Middle frontal gyrus (tissue), 1 donor: ENCODE data around the gene ADGRB3.

Experiments
- DNase-seq: peaks from one replicate; pipeline ENCODE4 v3.0.0-alpha.2; 2015; ENCODE audit warnings: low spot score; ENCODE audit errors: extremely low spot score

ADGRB3 gene

GRCh38 chr6:68701159-68701558 is 66.1 kb downstream of the ADGRB3 start:
- no peak for DNase-seq

- no peak for DNase-seq
Measured at GRCh38 chr6:68704485-68704884, 69.4 kb downstream of the ADGRB3 start.

GRCh38 chr6:68709091-68709490 is 74.0 kb downstream of the ADGRB3 start:
- DNase-seq, result no peak

GRCh38 chr6:68709882-68710281 is 74.8 kb downstream of the ADGRB3 start:
- no peak for DNase-seq

- DNase-seq, result no peak
Measured at GRCh38 chr6:68710496-68710895, 75.4 kb downstream of the ADGRB3 start.

- no peak for DNase-seq
Measured at GRCh38 chr6:68710916-68711315, 75.8 kb downstream of the ADGRB3 start.

GRCh38 chr6:68711386-68712000 is 76.4 kb downstream of the ADGRB3 start:
- no peak for DNase-seq

- DNase-seq, result no peak
Measured at GRCh38 chr6:68716620-68717019, 81.5 kb downstream of the ADGRB3 start.

GRCh38 chr6:68718385-68719073 is 83.4 kb downstream of the ADGRB3 start:
- DNase-seq, result no peak

GRCh38 chr6:68719761-68720160 is 84.7 kb downstream of the ADGRB3 start:
- DNase-seq, result no peak

- DNase-seq, result no peak
Measured at GRCh38 chr6:68722891-68723527, 87.9 kb downstream of the ADGRB3 start.

GRCh38 chr6:68724060-68724459 is 89.0 kb downstream of the ADGRB3 start:
- no peak for DNase-seq

- DNase-seq, result no peak
Measured at GRCh38 chr6:68726337-68726736, 91.3 kb downstream of the ADGRB3 start.

- no peak for DNase-seq
Measured at GRCh38 chr6:68726992-68727391, 91.9 kb downstream of the ADGRB3 start.

- DNase-seq, result no peak
Measured at GRCh38 chr6:68727699-68728098, 92.6 kb downstream of the ADGRB3 start.

- no peak for DNase-seq
Measured at GRCh38 chr6:68728159-68728979, 93.3 kb downstream of the ADGRB3 start.

- DNase-seq, result no peak
Measured at GRCh38 chr6:68729377-68729903, 94.4 kb downstream of the ADGRB3 start.

- no peak for DNase-seq
Measured at GRCh38 chr6:68730291-68731054, 95.4 kb downstream of the ADGRB3 start.

- DNase-seq, result no peak
Measured at GRCh38 chr6:68732423-68732822, 97.3 kb downstream of the ADGRB3 start.

GRCh38 chr6:68735866-68736265 is 100.8 kb downstream of the ADGRB3 start:
- no peak for DNase-seq

- DNase-seq, result no peak
Measured at GRCh38 chr6:68737061-68737460, 102.0 kb downstream of the ADGRB3 start.
